BLaER1 (cell line): ENCODE data around the gene VPS13D.

Experiments
- H3K27ac ChIP-seq: shearing (Covaris generic); formaldehyde crosslinking; 2 replicates; pipeline ENCODE4 v1.8.1; 2022
- H3K27me3 ChIP-seq: shearing (Covaris generic); formaldehyde crosslinking; 2 replicates; pipeline ENCODE4 v1.8.1; 2022
- H3K36me3 ChIP-seq: shearing (Covaris generic); formaldehyde crosslinking; 2 replicates; pipeline ENCODE4 v1.8.1; 2022
- H3K4me1 ChIP-seq: shearing (Covaris generic); formaldehyde crosslinking; 2 replicates; pipeline ENCODE4 v1.8.1; 2022
- H3K4me2 ChIP-seq: shearing (Covaris generic); formaldehyde crosslinking; 2 replicates; pipeline ENCODE4 v1.8.1; 2022
- H3K4me3 ChIP-seq: shearing (Covaris generic); formaldehyde crosslinking; 2 replicates; pipeline ENCODE4 v1.8.1; 2022
- H3K9ac ChIP-seq: shearing (Covaris generic); formaldehyde crosslinking; 2 replicates; pipeline ENCODE4 v1.8.1; 2022
- H3K9me3 ChIP-seq: shearing (Covaris generic); formaldehyde crosslinking; 2 replicates; pipeline ENCODE4 v1.8.1; 2022
- H4K20me1 ChIP-seq: shearing (Covaris generic); formaldehyde crosslinking; 2 replicates; pipeline ENCODE4 v1.8.1; 2022
- Cebpa-rat ChIP-seq: shearing (Covaris generic); IDR thresholded peaks from 2 replicates; pipeline ENCODE4 v1.8.1; 2022

VPS13D gene

DNA sequence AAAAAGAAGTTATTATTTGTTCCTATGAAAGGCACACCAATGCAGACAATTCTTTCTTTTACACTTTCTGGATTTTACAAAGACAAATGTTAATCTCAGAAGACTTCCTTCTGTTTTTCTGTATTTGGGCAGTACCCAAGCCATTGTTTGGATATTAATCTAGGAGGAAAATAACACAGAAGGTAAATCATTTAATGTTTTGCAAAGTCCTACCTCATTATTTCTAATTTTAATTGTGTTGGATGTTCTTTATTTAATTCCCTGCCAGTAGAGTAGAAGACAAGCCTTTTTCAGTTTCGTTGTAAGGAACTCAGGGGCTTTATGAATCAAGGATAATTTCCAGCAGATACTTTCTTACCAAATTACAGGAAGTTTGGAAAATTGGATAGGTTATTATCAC is 118.3 kb downstream of the VPS13D start:
- Histone ChIP-seq H3K4me2 (no peak overlapping the region), H3K27ac (no peak overlapping the region), H3K9me3 (peaks cover 28% of the 10 kb centered on the region), H3K4me1 (peaks cover 35% of the 10 kb centered on the region), H4K20me1 (no peaks in the 10 kb centered on the region), H3K36me3 (peaks cover 60% of the 10 kb centered on the region), H3K27me3 (no peaks in the 10 kb centered on the region), H3K9ac (no peak overlapping the region), H3K4me3 (no peak overlapping the region)
- no peak for TF ChIP-seq Cebpa-rat

- H3K27ac ChIP-seq: no peak overlapping the region
- H3K4me3 ChIP-seq: no peak overlapping the region
- no peaks in the 10 kb centered on the region for H4K20me1 ChIP-seq
- TF ChIP-seq Cebpa-rat: no peak
- no peak overlapping the region for H3K4me2 ChIP-seq
- H3K9me3 ChIP-seq: peaks cover 24% of the 10 kb centered on the region
- no peaks in the 10 kb centered on the region for H3K27me3 ChIP-seq
- no peaks in the 10 kb centered on the region for H3K4me1 ChIP-seq
- H3K9ac ChIP-seq: no peak overlapping the region
- peaks cover 86% of the 10 kb centered on the region for H3K36me3 ChIP-seq
Observed at GRCh38 chr1:12353981-12354380, 124.2 kb downstream of the VPS13D start.

- Histone ChIP-seq H3K27me3 (no peaks in the 10 kb centered on the region), H3K27ac (no peak overlapping the region), H3K9me3 (peaks cover 2% of the 10 kb centered on the region; the same call in 1 of the 2 replicates), H3K4me1 (no peaks in the 10 kb centered on the region), H3K36me3 (peaks cover 80% of the 10 kb centered on the region), H4K20me1 (no peaks in the 10 kb centered on the region), H3K4me3 (no peak overlapping the region), H3K9ac (no peak overlapping the region), H3K4me2 (no peak overlapping the region)
- no peak for TF ChIP-seq Cebpa-rat
Observed at GRCh38 chr1:12356004-12356890, 126.4 kb downstream of the VPS13D start.

GRCh38 chr1:12358499-12358898 is 128.7 kb downstream of the VPS13D start:
- Histone ChIP-seq H3K4me1 (no peaks in the 10 kb centered on the region), H4K20me1 (no peaks in the 10 kb centered on the region), H3K36me3 (peaks cover 78% of the 10 kb centered on the region), H3K27me3 (no peaks in the 10 kb centered on the region), H3K4me2 (no peak overlapping the region), H3K4me3 (no peak overlapping the region), H3K9ac (no peak overlapping the region), H3K27ac (no peak overlapping the region), H3K9me3 (no peaks in the 10 kb centered on the region)
- TF ChIP-seq Cebpa-rat: no peak

- Histone ChIP-seq H3K9me3 (no peaks in the 10 kb centered on the region), H3K9ac (no peak overlapping the region), H3K4me2 (no peak overlapping the region), H4K20me1 (no peaks in the 10 kb centered on the region), H3K36me3 (peaks cover 78% of the 10 kb centered on the region), H3K4me3 (no peak overlapping the region), H3K27ac (no peak overlapping the region), H3K4me1 (no peaks in the 10 kb centered on the region), H3K27me3 (no peaks in the 10 kb centered on the region)
- no peak for TF ChIP-seq Cebpa-rat
Observed at GRCh38 chr1:12359359-12360133, 129.7 kb downstream of the VPS13D start.

GRCh38 chr1:12368646-12369045 is 138.8 kb downstream of the VPS13D start:
- no peak for TF ChIP-seq Cebpa-rat
- Histone ChIP-seq H3K36me3 (peaks cover 61% of the 10 kb centered on the region), H3K9ac (no peak overlapping the region)

DNA sequence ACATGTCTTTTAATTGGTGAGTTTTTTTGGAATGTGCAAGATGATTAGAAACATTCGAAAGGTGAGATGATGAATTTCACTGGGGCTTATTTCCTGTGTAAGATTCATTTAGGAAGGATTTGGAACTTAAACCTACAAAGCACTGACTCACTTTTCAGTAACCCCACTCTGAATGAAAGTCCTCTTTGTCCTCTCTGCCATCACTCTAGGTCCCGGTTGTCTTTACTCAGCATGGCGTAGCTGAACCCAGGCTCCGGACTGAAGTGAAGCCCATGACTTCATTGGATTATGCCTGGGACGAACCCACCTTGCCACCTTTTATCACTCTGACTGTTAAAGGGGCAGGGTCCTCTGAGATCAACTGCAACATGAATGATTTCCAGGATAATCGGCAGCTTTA is 139.4 kb downstream of the VPS13D start:
- Histone ChIP-seq H3K9me3 (no peaks in the 10 kb centered on the region), H4K20me1 (no peaks in the 10 kb centered on the region), H3K4me2 (no peak overlapping the region), H3K4me1 (no peaks in the 10 kb centered on the region), H3K9ac (no peak overlapping the region), H3K27me3 (no peaks in the 10 kb centered on the region), H3K4me3 (no peak overlapping the region), H3K36me3 (peaks cover 62% of the 10 kb centered on the region), H3K27ac (no peak overlapping the region)
- TF ChIP-seq Cebpa-rat: no peak

More at GRCh38 chr1:12368646-12369045, 138.8 kb downstream of the VPS13D start:
- no peaks in the 10 kb centered on the region for H4K20me1 ChIP-seq
- no peaks in the 10 kb centered on the region for H3K9me3 ChIP-seq
- H3K27ac ChIP-seq: no peak overlapping the region
- no peaks in the 10 kb centered on the region for H3K27me3 ChIP-seq
- no peaks in the 10 kb centered on the region for H3K4me1 ChIP-seq
- H3K4me3 ChIP-seq: no peak overlapping the region
- H3K4me2 ChIP-seq: no peak overlapping the region

- Histone ChIP-seq H4K20me1 (no peaks in the 10 kb centered on the region), H3K27me3 (no peaks in the 10 kb centered on the region), H3K4me3 (no peak overlapping the region), H3K36me3 (peaks cover 61% of the 10 kb centered on the region), H3K27ac (no peak overlapping the region), H3K9me3 (no peaks in the 10 kb centered on the region), H3K4me2 (no peak overlapping the region), H3K4me1 (no peaks in the 10 kb centered on the region), H3K9ac (no peak overlapping the region)
- no peak for TF ChIP-seq Cebpa-rat
Observed at GRCh38 chr1:12370333-12370975, 140.6 kb downstream of the VPS13D start.

DNA sequence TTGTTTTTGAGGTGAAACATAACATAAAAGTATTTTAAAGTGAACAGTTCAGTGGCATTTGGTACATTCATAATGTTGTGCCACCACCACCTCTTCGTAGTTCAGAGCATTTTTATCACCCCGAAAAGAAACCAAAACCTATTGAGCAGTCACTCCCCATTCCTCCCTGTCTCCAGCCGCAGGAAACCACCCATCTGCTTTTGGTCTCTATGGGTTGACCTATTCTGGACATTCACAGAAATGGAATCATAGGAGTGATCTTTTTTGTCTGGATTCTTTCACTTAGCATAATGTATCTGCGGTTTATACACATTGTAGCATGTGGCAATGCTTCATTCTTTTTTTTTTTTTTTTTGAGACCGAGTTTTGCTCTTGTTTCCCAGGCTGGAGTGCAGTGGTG is 141.2 kb downstream of the VPS13D start:
- Histone ChIP-seq H3K9me3 (no peaks in the 10 kb centered on the region), H3K9ac (no peak overlapping the region), H3K27ac (no peak overlapping the region), H3K4me2 (no peak overlapping the region), H3K27me3 (no peaks in the 10 kb centered on the region), H3K4me1 (0 out of 2 replicates have a peak, but pooled peaks cover 1% of the 10 kb centered on the region), H3K36me3 (peaks cover 60% of the 10 kb centered on the region), H3K4me3 (no peak overlapping the region), H4K20me1 (no peaks in the 10 kb centered on the region)
- TF ChIP-seq Cebpa-rat: no peak

- Histone ChIP-seq H3K4me3 (no peak overlapping the region), H3K9me3 (no peaks in the 10 kb centered on the region)
Observed at GRCh38 chr1:12372180-12372579, 142.3 kb downstream of the VPS13D start.

More at GRCh38 chr1:12372180-12372579, 142.3 kb downstream of the VPS13D start:
- Histone ChIP-seq H4K20me1 (no peaks in the 10 kb centered on the region), H3K4me2 (no peak overlapping the region), H3K9ac (no peak overlapping the region), H3K36me3 (peaks cover 61% of the 10 kb centered on the region), H3K27me3 (no peaks in the 10 kb centered on the region), H3K27ac (no peak overlapping the region), H3K4me1 (peaks cover 13% of the 10 kb centered on the region)
- TF ChIP-seq Cebpa-rat: no peak
